ENCODE data around the gene GLI3. TPM values are rescaled to one million over a fixed set of nuclear protein-coding genes. Genes with fewer than 3 reads are reported as not detected.

The GLI3 gene
- total RNA-seq, 1 donor from 2014 or later: 32.0 TPM

DNA sequence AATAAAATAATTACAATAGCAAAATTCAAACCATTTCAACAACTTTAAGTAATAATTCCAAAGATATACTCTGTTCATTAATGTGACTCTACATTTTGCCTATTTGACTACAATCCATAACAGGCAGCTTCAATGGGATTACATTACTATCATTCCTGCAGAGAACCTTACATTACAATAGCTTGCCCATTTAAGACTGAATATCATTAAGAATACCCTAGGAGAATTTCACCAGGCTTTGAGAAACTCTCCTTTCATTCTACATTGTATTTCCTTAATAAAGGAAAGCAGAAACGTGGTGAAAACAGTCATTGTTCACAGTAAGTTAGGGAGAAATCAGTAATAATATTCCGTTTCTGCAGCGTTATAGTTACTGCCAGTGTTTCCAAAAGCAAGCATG lies 209.5 kb downstream of the GLI3 start:
- Histone ChIP-seq H3K4me3 (no peak overlapping the region), H3K4me1 (peaks cover 7% of the 10 kb centered on the region), H4K20me1 (ENCODE audit: low read depth) (peaks cover 61% of the 10 kb centered on the region), H3K4me2 (no peak overlapping the region), H3K79me2 (ENCODE audit: low read depth) (peaks cover 19% of the 10 kb centered on the region), H3K36me3 (peaks cover 37% of the 10 kb centered on the region), H3K9ac (no peak overlapping the region), H2AFZ (replicated peaks) (no peak overlapping the region), H3K27me3 (no peaks in the 10 kb centered on the region), H3K9me3 (ENCODE audit: low read depth) (no peaks in the 10 kb centered on the region), H3F3A (ENCODE audit: low read depth) (peaks cover 10% of the 10 kb centered on the region), H3K27ac (no peak overlapping the region)
- H3K4me1 Mint-ChIP-seq: peaks cover 63% of the 10 kb centered on the region
- H3K27me3 Mint-ChIP-seq (ENCODE audit: insufficient read depth, low read depth): peaks cover 2% of the 10 kb centered on the region
- H3K9me3 Mint-ChIP-seq: no peaks in the 10 kb centered on the region
- H3K4me3 Mint-ChIP-seq: no peak overlapping the region
- no peak for DNase-seq (ENCODE audit: low spot score)
- no peak for TF ChIP-seq EZH2phosphoT487 (IDR thresholded peaks at IDR 0.05)
- TF ChIP-seq, protein P1, sequence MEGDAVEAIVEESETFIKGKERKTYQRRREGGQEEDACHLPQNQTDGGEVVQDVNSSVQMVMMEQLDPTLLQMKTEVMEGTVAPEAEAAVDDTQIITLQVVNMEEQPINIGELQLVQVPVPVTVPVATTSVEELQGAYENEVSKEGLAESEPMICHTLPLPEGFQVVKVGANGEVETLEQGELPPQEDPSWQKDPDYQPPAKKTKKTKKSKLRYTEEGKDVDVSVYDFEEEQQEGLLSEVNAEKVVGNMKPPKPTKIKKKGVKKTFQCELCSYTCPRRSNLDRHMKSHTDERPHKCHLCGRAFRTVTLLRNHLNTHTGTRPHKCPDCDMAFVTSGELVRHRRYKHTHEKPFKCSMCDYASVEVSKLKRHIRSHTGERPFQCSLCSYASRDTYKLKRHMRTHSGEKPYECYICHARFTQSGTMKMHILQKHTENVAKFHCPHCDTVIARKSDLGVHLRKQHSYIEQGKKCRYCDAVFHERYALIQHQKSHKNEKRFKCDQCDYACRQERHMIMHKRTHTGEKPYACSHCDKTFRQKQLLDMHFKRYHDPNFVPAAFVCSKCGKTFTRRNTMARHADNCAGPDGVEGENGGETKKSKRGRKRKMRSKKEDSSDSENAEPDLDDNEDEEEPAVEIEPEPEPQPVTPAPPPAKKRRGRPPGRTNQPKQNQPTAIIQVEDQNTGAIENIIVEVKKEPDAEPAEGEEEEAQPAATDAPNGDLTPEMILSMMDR (IDR thresholded peaks at IDR 0.05): no peak
- no peak for TF ChIP-seq EZH2 (IDR thresholded peaks at IDR 0.05)
- peaks cover 56% of the 10 kb centered on the region for H3K36me3 Mint-ChIP-seq
- H3K27ac Mint-ChIP-seq: no peak overlapping the region

DNA sequence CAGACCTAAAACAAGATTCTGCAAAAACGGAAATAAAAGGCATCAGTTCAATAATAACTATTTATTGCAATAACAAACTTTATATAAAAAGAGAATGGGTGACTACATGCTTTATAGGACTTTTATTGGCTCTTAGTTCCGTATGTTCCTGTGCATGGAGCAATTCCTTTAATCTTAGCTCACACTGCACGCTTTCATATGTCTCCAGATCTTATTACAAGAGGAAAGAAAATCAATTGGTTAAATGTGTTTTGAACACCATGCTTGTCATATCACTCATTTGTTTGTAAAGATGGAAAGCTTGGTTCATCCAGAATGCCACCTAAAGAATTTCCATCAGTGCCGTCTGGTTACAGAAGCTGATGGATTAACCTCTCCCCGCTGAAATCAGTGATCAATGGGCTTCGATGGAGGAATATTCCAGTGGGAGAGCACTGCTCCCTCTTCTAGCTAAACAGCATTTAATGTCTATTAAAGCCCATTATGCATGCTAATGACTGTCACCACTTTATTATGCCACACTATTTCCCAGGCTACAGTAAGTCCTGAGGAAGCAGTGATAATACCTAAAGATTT lies 210.3 kb downstream of the GLI3 start:
- Histone ChIP-seq H3K9ac (no peak overlapping the region), H3K9me3 (ENCODE audit: low read depth) (no peaks in the 10 kb centered on the region), H3K4me2 (no peak overlapping the region), H4K20me1 (ENCODE audit: low read depth) (peaks cover 62% of the 10 kb centered on the region), H3K4me1 (peaks cover 7% of the 10 kb centered on the region), H3F3A (ENCODE audit: low read depth) (peaks cover 10% of the 10 kb centered on the region), H3K27ac (no peak overlapping the region), H3K4me3 (no peak overlapping the region), H2AFZ (replicated peaks) (no peak overlapping the region), H3K79me2 (ENCODE audit: low read depth) (peaks cover 24% of the 10 kb centered on the region), H3K36me3 (peaks cover 41% of the 10 kb centered on the region), H3K27me3 (no peaks in the 10 kb centered on the region)
- no peak for DNase-seq (ENCODE audit: low spot score)
- H3K4me1 Mint-ChIP-seq: peaks cover 71% of the 10 kb centered on the region
- no peaks in the 10 kb centered on the region for H3K9me3 Mint-ChIP-seq
- peak overlapping the region; percentile 15 for H3K4me3 Mint-ChIP-seq
- TF ChIP-seq EZH2phosphoT487 (IDR thresholded peaks at IDR 0.05) (no peak), EZH2 (IDR thresholded peaks at IDR 0.05) (no peak)
- TF ChIP-seq, protein P1 (IDR thresholded peaks at IDR 0.05): no peak
- H3K27ac Mint-ChIP-seq: no peak overlapping the region
- peaks cover 2% of the 10 kb centered on the region for H3K27me3 Mint-ChIP-seq (ENCODE audit: insufficient read depth, low read depth)
- peaks cover 60% of the 10 kb centered on the region for H3K36me3 Mint-ChIP-seq

DNA sequence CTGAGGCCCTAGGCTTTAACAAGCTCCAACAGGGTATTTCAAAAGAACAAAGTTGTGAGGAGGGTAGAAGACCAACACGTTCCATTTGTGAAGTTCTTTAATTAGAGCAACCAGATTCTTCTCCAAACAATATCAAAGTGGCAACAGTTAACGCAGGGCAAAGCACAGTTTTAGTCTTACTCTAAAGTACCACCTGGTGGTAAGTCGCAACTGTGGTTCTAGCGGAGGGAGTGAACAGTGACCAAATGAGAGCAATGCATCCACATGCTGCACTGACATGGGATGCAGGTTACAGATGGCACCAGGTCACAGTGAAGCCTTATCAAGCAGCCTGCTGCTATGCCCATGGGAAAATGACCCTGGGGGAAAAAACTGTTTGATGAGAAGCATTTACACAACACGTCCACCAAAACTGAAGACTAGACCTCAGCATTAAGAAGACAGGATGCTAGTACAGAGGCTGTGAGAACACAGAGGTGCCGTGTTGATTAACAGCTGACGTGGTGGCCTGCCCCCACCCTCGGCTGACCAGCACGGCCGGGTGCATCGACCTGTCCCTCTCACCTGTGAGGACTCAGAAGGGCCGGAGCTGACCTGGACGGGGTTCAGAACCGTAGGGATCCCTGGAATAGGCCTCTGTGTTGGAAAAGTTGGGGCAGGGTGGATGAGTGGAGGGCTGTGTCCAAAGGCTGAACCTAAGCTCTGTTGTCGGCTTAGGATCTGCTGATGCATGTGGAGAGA lies 211.2 kb downstream of the GLI3 start:
- Mint-ChIP-seq H3K36me3 (peaks cover 60% of the 10 kb centered on the region), H3K4me3 (no peak overlapping the region), H3K27ac (peak overlapping the region; percentile 33), H3K27me3 (ENCODE audit: insufficient read depth, low read depth) (peaks cover 2% of the 10 kb centered on the region), H3K4me1 (peaks cover 73% of the 10 kb centered on the region), H3K9me3 (no peaks in the 10 kb centered on the region)
- H3F3A ChIP-seq (ENCODE audit: low read depth): peaks cover 10% of the 10 kb centered on the region
- TF ChIP-seq EZH2 (IDR thresholded peaks at IDR 0.05) (no peak), EZH2phosphoT487 (IDR thresholded peaks at IDR 0.05) (no peak)
- TF ChIP-seq, protein P1 (IDR thresholded peaks at IDR 0.05): no peak
- H3K36me3 ChIP-seq: peaks cover 40% of the 10 kb centered on the region
- no peak overlapping the region for H2AFZ ChIP-seq (replicated peaks)
- no peak overlapping the region for H3K27ac ChIP-seq
- no peaks in the 10 kb centered on the region for H3K9me3 ChIP-seq (ENCODE audit: low read depth)
- no peak overlapping the region for H3K4me2 ChIP-seq
- no peaks in the 10 kb centered on the region for H3K27me3 ChIP-seq
- peaks cover 19% of the 10 kb centered on the region for H3K79me2 ChIP-seq (ENCODE audit: low read depth)
- peaks cover 57% of the 10 kb centered on the region for H4K20me1 ChIP-seq (ENCODE audit: low read depth)
- no peak for DNase-seq (ENCODE audit: low spot score)
- H3K9ac ChIP-seq: no peak overlapping the region
- no peak overlapping the region for H3K4me3 ChIP-seq
- H3K4me1 ChIP-seq: peaks cover 7% of the 10 kb centered on the region

Measured in neural progenitor cell (in vitro differentiated cells).